ENCODE results near the gene RING1. TPM values are rescaled to one million over a fixed set of nuclear protein-coding genes. Genes with fewer than 3 reads are reported as not detected.
A peak's percentile ranks its signal among the peaks of the same experiment; 100 is the strongest.
"Not testable (repeated sequence)": the region's sequence is repeated elsewhere in the genome, so short reads cannot be mapped to it uniquely, and the experiment has no call there.

The RING1 gene
- total RNA-seq, 2 experiments from 2014 or later: 38.1 to 44.0 TPM

DNA sequence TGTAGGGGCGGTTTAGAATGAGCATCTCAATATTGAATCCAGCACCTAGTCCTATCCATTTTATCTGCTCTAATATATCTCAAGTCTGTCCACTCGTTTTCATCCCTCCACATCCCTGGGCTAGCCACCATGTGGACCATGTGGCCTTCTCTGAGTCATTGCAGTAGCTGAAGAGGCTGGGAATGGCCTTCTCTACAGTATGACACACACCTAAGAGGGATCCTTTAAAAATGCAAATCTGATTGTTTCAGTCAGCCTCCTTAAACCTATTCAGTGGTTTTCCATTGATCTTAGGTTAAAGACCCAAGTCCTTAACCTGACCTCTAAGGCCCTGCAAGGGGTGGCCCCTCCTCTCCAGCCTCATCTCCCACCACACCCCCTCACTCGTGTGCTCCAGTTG is 9.4 kb downstream of the RING1 start:
- DNase-seq: no peak
- Mint-ChIP-seq H3K4me3 (no peak overlapping the region), H3K27ac (peak overlapping the region; percentile 75), H3K4me1 (peaks cover 11% of the 10 kb centered on the region), H3K36me3 (ENCODE audit: low read depth) (peaks cover 2% of the 10 kb centered on the region), H3K27me3 (peaks cover 50% of the 10 kb centered on the region), H3K9me3 (no peaks in the 10 kb centered on the region)
- ChIA-PET POLR2A (no interaction called here), CTCF (interaction anchor here (0.8 to 0.9 kb wide), 2 partner anchors 31 to 33 kb away, joined by 3 read pairs; no protein-coding TSS in a partner anchor)

DNA sequence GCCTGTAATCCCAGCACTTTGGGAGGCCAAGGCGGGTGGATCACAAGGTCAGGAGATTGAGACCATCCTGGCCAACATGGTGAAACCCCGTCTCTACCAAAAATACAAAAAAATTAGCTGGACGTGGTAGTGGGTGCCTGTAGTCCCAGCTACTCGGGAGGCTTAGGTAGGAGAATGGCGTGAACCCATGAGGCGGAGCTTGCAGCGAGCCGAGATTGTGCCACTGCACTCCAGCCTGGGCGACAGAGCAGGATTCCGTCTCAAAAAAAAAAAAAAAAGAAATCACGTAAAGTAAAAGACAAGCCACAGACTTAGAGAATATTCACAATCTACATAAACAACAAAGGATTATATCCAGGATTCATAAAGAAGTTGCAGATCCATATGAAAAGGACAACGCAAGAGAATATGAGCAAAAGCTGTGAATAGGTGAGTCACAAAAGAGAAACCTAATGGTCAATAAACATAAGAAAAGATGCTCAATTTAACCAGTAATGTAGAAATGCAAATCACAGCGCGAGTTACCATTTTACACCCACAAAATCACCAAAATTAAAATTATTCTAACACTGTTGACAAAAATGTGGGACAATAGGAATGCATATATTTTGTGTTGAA is 18.3 kb downstream of the RING1 start:
- H3K4me3 Mint-ChIP-seq; H3K36me3 Mint-ChIP-seq (ENCODE audit: low read depth); H3K4me1 Mint-ChIP-seq; H3K27ac Mint-ChIP-seq; H3K9me3 Mint-ChIP-seq; DNase-seq; POLR2A ChIA-PET: not testable (repeated sequence)
- peaks cover 52% of the 10 kb centered on the region for H3K27me3 Mint-ChIP-seq
- CTCF ChIA-PET: interaction anchor here (0.6 to 0.7 kb wide), 2 partner anchors 14 to 76 kb away, joined by 3 read pairs; no protein-coding TSS in a partner anchor

DNA sequence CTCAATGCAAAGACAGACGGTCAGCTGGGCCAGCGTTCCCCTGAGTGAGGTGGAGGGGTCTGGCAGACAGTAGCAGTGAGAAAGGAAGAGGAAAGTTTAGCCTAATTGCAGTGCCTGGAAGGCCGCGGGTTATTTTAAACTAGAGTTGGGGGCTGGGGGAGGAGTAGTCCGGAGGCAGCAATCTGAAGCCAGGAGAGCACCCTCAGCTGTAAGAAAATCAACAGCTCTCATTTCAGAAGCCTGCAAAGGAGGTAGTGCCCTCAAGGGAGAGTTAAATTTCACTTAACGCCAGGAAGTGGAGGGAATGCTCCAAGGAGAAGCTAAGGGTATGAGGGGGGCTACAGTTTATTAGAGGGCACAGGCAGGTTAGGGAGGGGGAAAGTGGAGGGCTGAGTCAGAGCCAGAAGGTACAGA is 26.9 kb downstream of the RING1 start:
- peaks cover 37% of the 10 kb centered on the region for H3K27me3 Mint-ChIP-seq
- ChIA-PET CTCF (no interaction called here), POLR2A (no interaction called here)
- no peaks in the 10 kb centered on the region for H3K4me1 Mint-ChIP-seq
- no peaks in the 10 kb centered on the region for H3K36me3 Mint-ChIP-seq (ENCODE audit: low read depth)
- H3K4me3 Mint-ChIP-seq: no peak overlapping the region
- H3K9me3 Mint-ChIP-seq: no peaks in the 10 kb centered on the region
- no peak overlapping the region for H3K27ac Mint-ChIP-seq
- DNase-seq: no peak

DNA sequence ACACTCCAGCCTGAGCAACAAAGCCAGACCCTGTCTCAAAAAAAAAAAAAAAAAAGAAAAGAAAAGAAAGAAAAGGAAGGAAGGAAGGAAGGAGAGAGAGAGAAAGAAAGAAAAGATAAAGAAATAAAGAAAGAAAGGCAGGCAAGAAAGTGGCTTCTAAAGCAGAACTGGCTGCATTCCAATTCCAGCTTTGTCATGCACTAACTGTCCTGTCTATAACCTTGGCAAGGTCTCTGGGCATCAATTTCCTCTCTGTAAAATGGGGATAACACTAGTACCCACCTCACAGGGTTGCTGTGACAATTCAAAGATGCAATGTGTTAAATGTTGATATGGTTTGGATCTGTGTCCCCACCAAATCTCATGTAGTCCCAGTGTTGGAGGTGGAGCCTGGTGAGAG is 28.0 kb downstream of the RING1 start:
- H3K36me3 Mint-ChIP-seq (ENCODE audit: low read depth): no peaks in the 10 kb centered on the region
- no peak for DNase-seq
- no peak overlapping the region for H3K4me3 Mint-ChIP-seq
- H3K27ac Mint-ChIP-seq: no peak overlapping the region
- ChIA-PET CTCF (interaction anchor here (0.6 to 1.7 kb wide), 4 partner anchors 12 to 1818 kb away, joined by 3 to 5 read pairs (median 4); no protein-coding TSS in a partner anchor), POLR2A (no interaction called here)
- peaks cover 36% of the 10 kb centered on the region for H3K27me3 Mint-ChIP-seq
- H3K9me3 Mint-ChIP-seq: no peaks in the 10 kb centered on the region
- peaks cover 3% of the 10 kb centered on the region for H3K4me1 Mint-ChIP-seq

DNA sequence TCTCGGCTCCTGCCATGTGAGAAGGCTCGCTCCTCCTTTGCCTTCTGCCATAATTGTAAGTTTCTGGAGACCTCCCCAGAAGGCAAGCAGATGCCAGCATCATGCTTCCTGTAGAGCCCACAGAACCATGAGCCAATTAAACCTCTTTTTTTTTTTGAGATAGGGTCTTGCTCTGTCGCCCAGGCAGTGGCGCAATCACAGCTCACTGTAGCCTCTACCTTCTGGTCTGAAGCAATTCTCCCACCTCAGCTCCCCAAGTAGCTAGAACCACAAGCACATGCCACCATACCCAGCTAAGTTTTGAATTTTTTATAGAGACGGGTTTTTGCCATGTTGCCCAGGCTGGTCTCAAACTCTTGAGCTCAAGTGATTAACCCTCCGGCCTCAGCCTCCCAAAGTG is 28.6 kb downstream of the RING1 start:
- Mint-ChIP-seq H3K9me3 (no peaks in the 10 kb centered on the region), H3K4me1 (peaks cover 7% of the 10 kb centered on the region), H3K4me3 (no peak overlapping the region), H3K27me3 (peaks cover 34% of the 10 kb centered on the region), H3K27ac (no peak overlapping the region), H3K36me3 (ENCODE audit: low read depth) (no peaks in the 10 kb centered on the region)
- CTCF ChIA-PET: interaction anchor here (1.6 to 1.7 kb wide), 2 partner anchors 12 to 13 kb away, joined by 5 read pairs; no protein-coding TSS in a partner anchor
- DNase-seq: no peak
- POLR2A ChIA-PET: no interaction called here

DNA sequence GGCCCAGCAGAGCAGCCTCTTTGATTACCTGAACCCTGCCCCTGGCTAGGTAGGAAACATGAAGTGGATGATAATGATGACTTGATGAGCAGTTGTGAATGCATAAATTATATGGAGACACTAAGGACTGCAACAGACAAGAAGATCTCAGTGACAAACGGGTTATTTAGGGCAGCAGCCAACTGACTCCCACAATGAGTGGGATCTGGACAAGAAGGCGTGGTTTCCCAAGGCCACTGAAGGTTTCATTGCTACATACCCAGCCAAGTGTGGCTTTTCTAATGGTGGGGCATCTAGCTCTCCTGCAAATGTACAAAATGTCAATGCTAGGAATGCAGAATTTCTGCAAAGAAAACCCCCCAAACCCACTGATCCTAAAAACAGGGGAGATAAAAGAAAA is 29.4 kb downstream of the RING1 start:
- DNase-seq: no peak
- Mint-ChIP-seq H3K27me3 (peaks cover 36% of the 10 kb centered on the region), H3K27ac (no peak overlapping the region), H3K36me3 (ENCODE audit: low read depth) (no peaks in the 10 kb centered on the region), H3K9me3 (no peaks in the 10 kb centered on the region), H3K4me3 (no peak overlapping the region), H3K4me1 (peaks cover 13% of the 10 kb centered on the region)
- ChIA-PET POLR2A (no interaction called here), CTCF (interaction anchor here (3.1 kb wide), 1 partner anchor 11 kb away, joined by 19 read pairs; no protein-coding TSS in a partner anchor)

DNA sequence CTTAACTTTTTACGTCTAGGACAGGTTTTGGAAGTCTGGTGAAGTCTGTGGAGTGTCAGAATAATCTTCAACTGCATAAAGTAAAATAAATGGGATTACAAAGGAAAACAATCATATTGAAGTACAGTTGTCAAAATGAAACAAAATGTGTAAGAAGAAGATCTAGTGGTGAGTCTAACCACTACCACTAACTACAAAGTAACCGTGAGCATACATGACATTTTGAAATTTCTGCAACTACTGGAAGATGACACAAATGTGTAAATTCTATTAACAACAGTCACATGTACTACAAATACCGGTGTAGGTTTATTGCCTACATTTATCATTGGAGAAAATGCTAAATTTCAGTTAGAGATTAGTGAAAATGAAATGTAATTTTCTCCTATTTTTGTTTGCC is 33.7 kb downstream of the RING1 start:
- POLR2A ChIA-PET: no interaction called here

DNA sequence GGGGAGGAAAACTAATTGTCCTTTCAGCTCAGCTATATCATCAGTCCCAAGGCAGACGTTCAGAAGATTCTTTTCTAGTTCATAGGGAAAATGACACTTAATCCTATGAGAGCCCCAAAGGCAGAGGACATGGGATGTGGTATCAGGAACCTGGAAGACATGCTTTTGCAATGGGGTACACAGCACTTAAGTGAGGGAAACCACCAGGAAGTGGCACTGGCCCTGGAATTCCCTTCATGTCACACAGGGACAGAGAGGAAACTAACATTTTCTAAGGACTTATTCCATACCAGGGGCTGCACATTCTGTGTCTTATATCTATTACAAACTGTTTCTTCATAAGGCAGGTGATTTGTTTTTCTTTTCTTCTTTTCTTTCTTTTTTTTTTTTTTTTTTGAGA is 35.2 kb downstream of the RING1 start:
- POLR2A ChIA-PET: no interaction called here
- Mint-ChIP-seq H3K4me1 (peaks cover 20% of the 10 kb centered on the region), H3K27me3 (peaks cover 27% of the 10 kb centered on the region), H3K9me3 (no peaks in the 10 kb centered on the region), H3K27ac (no peak overlapping the region), H3K4me3 (no peak overlapping the region), H3K36me3 (ENCODE audit: low read depth) (no peaks in the 10 kb centered on the region)
- CTCF ChIA-PET: interaction anchor here (0.6 to 0.8 kb wide), 2 partner anchors 10 to 119 kb away, joined by 3 to 4 read pairs; no protein-coding TSS in a partner anchor
- no peak for DNase-seq

More for the DNA sequence above, 33.7 kb downstream of the RING1 start:
- peak overlapping the region; percentile 67 for H3K27ac Mint-ChIP-seq
- no peaks in the 10 kb centered on the region for H3K9me3 Mint-ChIP-seq
- H3K27me3 Mint-ChIP-seq: peaks cover 27% of the 10 kb centered on the region
- no peak for DNase-seq
- H3K4me3 Mint-ChIP-seq: no peak overlapping the region
- peaks cover 14% of the 10 kb centered on the region for H3K4me1 Mint-ChIP-seq
- H3K36me3 Mint-ChIP-seq (ENCODE audit: low read depth): no peaks in the 10 kb centered on the region
- CTCF ChIA-PET: interaction anchor here (0.9 kb wide), 1 partner anchor 35 kb away, joined by 3 read pairs; the partner anchor contains the start of gene B3GALT4

DNA sequence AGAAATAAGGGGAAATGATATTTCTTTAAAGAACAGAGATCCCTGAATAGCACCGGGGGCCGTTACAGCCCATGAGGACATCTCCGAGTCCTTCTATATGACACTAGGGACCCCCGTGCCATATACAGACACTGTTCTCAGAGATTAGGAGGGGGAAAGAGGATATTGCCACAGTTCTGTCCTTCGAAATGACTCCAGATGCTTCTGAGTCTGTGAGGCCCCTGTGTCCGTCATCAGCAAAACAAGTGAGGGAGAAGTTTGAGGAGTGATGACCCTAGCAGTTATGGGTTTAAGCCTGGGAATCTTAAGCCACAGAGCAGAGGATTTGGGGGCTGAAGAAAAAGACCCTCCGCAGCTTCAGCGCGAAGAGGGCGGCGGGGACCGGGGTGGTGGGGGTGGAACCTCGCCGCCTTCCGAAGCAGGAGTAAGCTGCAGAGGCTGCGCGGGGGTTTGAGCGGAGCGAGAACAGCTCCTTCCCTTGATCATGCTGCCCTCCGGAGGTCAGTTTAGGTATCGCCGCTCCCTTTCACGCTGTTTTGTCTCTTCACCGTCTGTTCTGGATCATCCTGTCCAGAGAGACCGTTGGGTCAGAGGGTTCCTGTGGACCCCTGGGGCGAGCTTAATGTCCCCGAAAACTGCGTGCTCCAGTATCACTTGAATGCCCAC is 39.8 kb downstream of the RING1 start:
- no peaks in the 10 kb centered on the region for H3K9me3 Mint-ChIP-seq
- POLR2A ChIA-PET: interaction anchor here (0.9 to 2.2 kb wide), 4 partner anchors 24 to 275 kb away, joined by 3 to 7 read pairs (median 4); partner anchors contain the start of genes B3GALT4, RING1, RPS18 and VPS52
- H3K27me3 Mint-ChIP-seq: peaks cover 8% of the 10 kb centered on the region
- H3K4me1 Mint-ChIP-seq: peaks cover 40% of the 10 kb centered on the region
- peak overlapping the region; percentile 97 for H3K27ac Mint-ChIP-seq
- CTCF ChIA-PET: interaction anchor here (0.6 to 4.3 kb wide), 50 partner anchors 9 to 394 kb away, joined by 3 to 30 read pairs (median 5); partner anchors contain the start of genes B3GALT4, COL11A2, HLA-DPA1 and PFDN6
- DNase-seq: peak; percentile 94
- H3K36me3 Mint-ChIP-seq (ENCODE audit: low read depth): peaks cover 26% of the 10 kb centered on the region
- peak overlapping the region; percentile 86 for H3K4me3 Mint-ChIP-seq

DNA sequence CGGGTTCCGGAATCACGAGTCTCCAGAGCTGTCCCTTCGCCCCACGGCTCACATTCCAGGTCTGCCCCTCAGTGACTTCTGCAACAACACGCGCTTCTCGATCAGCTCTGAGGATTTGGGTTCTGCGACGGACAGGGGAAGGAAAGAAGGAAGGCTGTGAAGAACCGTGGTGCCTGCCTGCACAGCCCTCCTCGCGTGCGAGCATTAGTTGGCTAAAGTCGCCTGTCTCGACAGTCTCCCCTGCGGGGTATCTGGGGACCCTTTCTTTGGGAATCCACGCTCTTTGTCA is 40.3 kb downstream of the RING1 start:
- Mint-ChIP-seq H3K4me1 (peaks cover 39% of the 10 kb centered on the region), H3K27me3 (peaks cover 4% of the 10 kb centered on the region), H3K27ac (peak overlapping the region; percentile 97), H3K9me3 (no peaks in the 10 kb centered on the region), H3K36me3 (ENCODE audit: low read depth) (peaks cover 26% of the 10 kb centered on the region), H3K4me3 (peak overlapping the region; percentile 86)
- ChIA-PET CTCF (interaction anchor here (0.6 to 4.3 kb wide), 48 partner anchors 9 to 395 kb away, joined by 3 to 30 read pairs (median 5); partner anchors contain the start of genes B3GALT4, COL11A2, HLA-DPA1 and PFDN6), POLR2A (interaction anchor here (0.9 to 2.2 kb wide), 4 partner anchors 23 to 275 kb away, joined by 3 to 7 read pairs (median 4); partner anchors contain the start of genes B3GALT4, RING1, RPS18 and VPS52)
- DNase-seq: no peak

DNA sequence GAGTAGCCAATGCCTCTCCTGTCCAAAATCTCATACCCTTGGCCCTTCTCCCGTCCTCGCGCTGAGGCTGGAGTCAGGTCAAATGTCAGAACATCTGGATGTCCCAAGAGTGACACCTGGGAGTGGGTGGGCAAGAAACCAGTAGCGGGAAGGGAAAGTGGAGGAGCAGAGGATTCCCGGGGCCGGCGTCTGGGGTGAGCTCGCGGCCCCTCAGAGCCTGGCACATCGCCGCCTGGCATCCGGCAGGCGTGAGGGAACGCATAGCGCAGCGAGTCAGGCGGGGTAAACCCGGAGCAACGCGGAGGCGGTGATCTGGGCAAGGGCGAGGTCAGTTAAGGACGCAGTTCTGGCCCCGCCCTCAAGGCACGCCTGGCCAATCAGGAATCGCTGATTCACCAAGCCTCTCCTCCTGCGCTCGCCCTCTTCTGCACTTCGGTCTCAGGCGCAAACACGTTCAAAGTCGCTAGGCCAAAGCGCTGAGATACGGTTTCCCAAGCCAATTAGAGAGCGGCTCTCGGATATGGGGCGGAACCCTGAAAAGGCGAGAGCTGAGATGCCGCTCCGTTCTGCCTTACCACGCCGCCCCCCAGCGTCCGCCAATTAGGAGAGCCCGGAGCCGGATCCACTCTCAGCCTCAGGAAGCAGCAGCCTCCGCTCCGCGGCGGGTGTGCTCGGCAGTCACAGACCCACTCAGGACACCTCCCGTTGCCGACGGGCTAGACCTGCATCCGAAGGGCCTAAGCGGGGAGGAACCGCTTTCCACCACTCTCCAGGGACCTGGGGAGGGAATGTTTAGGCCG is 40.8 kb downstream of the RING1 start:
- Mint-ChIP-seq H3K27me3 (peaks cover 4% of the 10 kb centered on the region), H3K4me3 (peak overlapping the region; percentile 86), H3K27ac (peak overlapping the region; percentile 97), H3K9me3 (no peaks in the 10 kb centered on the region), H3K4me1 (peaks cover 39% of the 10 kb centered on the region), H3K36me3 (ENCODE audit: low read depth) (peaks cover 28% of the 10 kb centered on the region)
- peak; percentile 98 for DNase-seq
- ChIA-PET CTCF (interaction anchor here (0.6 to 4.3 kb wide), 44 partner anchors 10 to 265 kb away, joined by 3 to 30 read pairs (median 5); partner anchors contain the start of genes B3GALT4, COL11A2, PFDN6 and RING1), POLR2A (interaction anchor here (0.6 to 2.2 kb wide), 5 partner anchors 23 to 276 kb away, joined by 3 to 7 read pairs (median 3); partner anchors contain the start of genes B3GALT4, RING1, RPS18 and VPS52)
